GM23248 (cell line): ENCODE results near the gene CTTNBP2. TPM values are rescaled to one million over a fixed set of nuclear protein-coding genes. Genes with fewer than 3 reads are reported as not detected.

Experiments used
- DNase-seq: peaks from one replicate; pipeline ENCODE4 v3.0.0-alpha.2; 2015
- H2AFZ ChIP-seq: fragments of 200-600 bp; sonication (generic); 2 replicates; pipeline ENCODE4 v1.6.1; 2016; ENCODE audit warnings: antibody characterized with exemption
- H3F3A ChIP-seq: fragments of 200-600 bp; sonication (generic); 2 replicates; pipeline ENCODE4 v1.6.1; 2016; ENCODE audit warnings: mild to moderate bottlenecking, antibody characterized with exemption, mixed run types; ENCODE audit not compliant: insufficient read depth
- H3K27ac ChIP-seq: fragments of 200-600 bp; sonication (generic); 2 replicates; pipeline ENCODE4 v1.5.1; 2016; ENCODE audit warnings: mild to moderate bottlenecking
- H3K27me3 ChIP-seq: fragments of 200-600 bp; sonication (generic); replicated peaks from 2 replicates; pipeline ENCODE4 v1.6.1; 2016; ENCODE audit warnings: mild to moderate bottlenecking; ENCODE audit not compliant: insufficient read depth
- H3K36me3 ChIP-seq: fragments of 200-600 bp; sonication (generic); 2 replicates; pipeline ENCODE4 v1.6.1; 2016; ENCODE audit warnings: low read depth, mild to moderate bottlenecking
- H3K4me1 ChIP-seq: fragments of 200-600 bp; sonication (generic); 2 replicates; pipeline ENCODE4 v1.6.1; 2016; ENCODE audit warnings: mild to moderate bottlenecking; ENCODE audit not compliant: insufficient read depth
- H3K4me2 ChIP-seq: fragments of 200-600 bp; sonication (generic); one replicate; pipeline ENCODE4 v1.6.1; 2016; ENCODE audit warnings: mild to moderate bottlenecking; ENCODE audit not compliant: unreplicated experiment
- H3K4me3 ChIP-seq: fragments of 200-600 bp; sonication (generic); 2 replicates; pipeline ENCODE4 v1.5.1; 2016; ENCODE audit warnings: mild to moderate bottlenecking
- H3K79me2 ChIP-seq: fragments of 200-600 bp; sonication (generic); 2 replicates; pipeline ENCODE4 v1.6.1; 2016; ENCODE audit warnings: mild to moderate bottlenecking; ENCODE audit not compliant: insufficient read depth
- H3K9ac ChIP-seq: fragments of 200-600 bp; sonication (generic); 2 replicates; pipeline ENCODE4 v1.6.1; 2016; ENCODE audit warnings: mild to moderate bottlenecking
- H3K9me2 ChIP-seq: fragments of 200-600 bp; sonication (generic); 2 replicates; pipeline ENCODE4 v1.6.1; 2016; ENCODE audit warnings: mixed run types, mild to moderate bottlenecking, moderate library complexity; ENCODE audit not compliant: insufficient read depth
- H3K9me3 ChIP-seq: fragments of 200-600 bp; sonication (generic); one replicate; pipeline ENCODE4 v1.6.1; 2017; ENCODE audit warnings: low read depth
- H4K20me1 ChIP-seq: fragments of 200-600 bp; sonication (generic); 2 replicates; pipeline ENCODE4 v1.6.0; 2016; ENCODE audit not compliant: insufficient read depth
- EZH2 ChIP-seq: fragments of 200-600 bp; sonication (generic); IDR thresholded peaks from 2 replicates; pipeline ENCODE4 v1.6.1; 2018; ENCODE audit warnings: antibody characterized with exemption, mild to moderate bottlenecking; ENCODE audit not compliant: insufficient read depth, poor library complexity, severe bottlenecking
- EZH2phosphoT487 ChIP-seq: fragments of 200-600 bp; sonication (generic); IDR thresholded peaks from 2 replicates; pipeline ENCODE4 v1.6.1; 2018; ENCODE audit warnings: antibody characterized with exemption, moderate library complexity, mild to moderate bottlenecking, low read depth; ENCODE audit not compliant: insufficient read depth
- WGBS, 2 experiments: methylation state at CpG; one replicate each; pipeline ENCODE4 v1.1.6; 2015 to 2017; ENCODE audit warnings: low lambda C conversion rate in 2 of 2, low coverage in 1 of 2; ENCODE audit errors: missing lambda C conversion rate in 2 of 2; 5-methylcytosine and 5-hydroxymethylcytosine counted together
- in situ Hi-C: fragments of 300-500 bp; cut with MboI; formaldehyde crosslinking; loops from 2 replicates; pipeline ENCODE4 v1.15.0; 2020
- polyA plus RNA-seq: library from polyadenylated mRNA; unstranded; fragments of >200 nt; fragmentation: Nextera tagmentation; extraction: Ambion mirVana; gene quantifications from 2 replicates; pipeline ENCODE4 v1.2.1, GENCODE V29; 2016
- total RNA-seq: library from RNA; depleted of rRNA; stranded (reverse); fragments of >200 nt; shearing (Covaris generic); gene quantifications from 2 replicates; pipeline ENCODE4 v1.2.3, GENCODE V29; 2014

CTTNBP2 gene
- total and polyA plus RNA-seq, 2 experiments from 2014 or later, result not detected

DNA sequence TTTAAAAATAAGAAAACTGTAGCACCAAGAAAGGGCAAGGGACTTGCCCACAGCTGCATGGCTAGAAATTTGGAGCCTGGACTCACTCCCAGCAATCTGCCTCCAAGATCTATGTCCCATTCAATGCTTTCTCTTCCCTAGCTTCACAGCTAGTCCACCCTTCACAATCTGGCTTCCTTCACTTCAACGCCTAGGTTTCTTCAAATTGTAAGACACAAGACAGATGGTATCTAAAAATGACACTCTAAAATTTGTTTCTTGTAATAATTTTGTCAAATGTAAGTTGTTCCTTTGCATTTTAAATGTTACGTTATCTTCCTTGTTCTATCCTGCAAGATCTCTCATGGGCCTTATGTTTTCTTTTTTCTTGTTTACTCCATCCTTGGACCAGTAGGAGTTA, 48.6 kb downstream of the CTTNBP2 start:
- in situ Hi-C loops, result no loop called here
- 23% methylated on average over 2 of the region's 2 CpGs for WGBS, 2 experiments
- Histone ChIP-seq H3K9me2 (no peaks in the 10 kb centered on the region), H2AFZ (no peak overlapping the region), H4K20me1 (no peaks in the 10 kb centered on the region), H3K27me3 (no peaks in the 10 kb centered on the region), H3K36me3 (no peaks in the 10 kb centered on the region), H3K27ac (no peak overlapping the region), H3K4me1 (no peaks in the 10 kb centered on the region), H3F3A (no peaks in the 10 kb centered on the region), H3K79me2 (no peaks in the 10 kb centered on the region), H3K9me3 (no peaks in the 10 kb centered on the region), H3K4me2 (no peak overlapping the region), H3K4me3 (no peak overlapping the region), H3K9ac (no peak overlapping the region)
- no peak for DNase-seq
- no peak for TF ChIP-seq EZH2phosphoT487
- no peak for TF ChIP-seq EZH2

DNA sequence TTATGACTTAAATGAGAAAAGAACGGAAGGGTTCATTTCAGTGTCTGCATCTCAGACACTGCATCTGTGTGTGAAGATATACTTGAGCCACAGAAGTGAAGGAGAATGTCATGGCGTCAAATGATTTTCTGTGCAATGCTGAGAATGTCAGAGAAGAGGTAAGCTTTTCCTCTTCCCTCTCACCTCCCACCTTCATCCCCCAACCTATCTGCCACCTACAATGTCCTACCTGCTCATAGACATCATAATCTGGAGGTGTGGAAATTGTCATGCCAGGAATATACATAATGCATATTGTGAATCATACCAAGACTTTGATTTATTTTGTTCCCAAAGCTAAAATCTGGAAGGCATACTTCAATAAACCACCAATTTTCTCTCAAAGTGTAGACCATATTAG, 53.7 kb downstream of the CTTNBP2 start:
- TF ChIP-seq EZH2phosphoT487, result no peak

DNA sequence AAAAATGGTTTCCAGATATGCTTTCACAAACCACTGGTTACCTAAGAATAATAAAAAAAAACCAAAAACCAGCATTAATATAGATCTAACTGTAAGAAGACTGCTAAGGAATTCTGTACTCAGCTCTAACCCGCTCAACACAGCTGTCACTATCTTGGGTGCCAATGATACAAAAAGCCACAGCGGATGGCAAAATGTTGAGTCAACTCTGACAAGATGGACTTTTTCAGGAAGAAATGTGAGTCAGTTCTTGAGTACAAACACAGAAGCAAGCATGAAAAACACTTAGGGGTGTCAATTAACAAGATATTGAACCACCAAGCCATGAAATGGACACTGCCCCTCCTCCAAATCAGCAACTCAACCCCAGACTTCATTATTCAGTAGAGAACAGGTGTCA, 55.0 kb downstream of the CTTNBP2 start:
- Histone ChIP-seq H3K27me3 (no peaks in the 10 kb centered on the region), H3K79me2 (no peaks in the 10 kb centered on the region), H3K4me2 (no peak overlapping the region), H3K9me2 (no peaks in the 10 kb centered on the region), H3F3A (no peaks in the 10 kb centered on the region), H3K27ac (no peak overlapping the region), H3K4me1 (no peaks in the 10 kb centered on the region), H4K20me1 (no peaks in the 10 kb centered on the region), H3K36me3 (no peaks in the 10 kb centered on the region), H3K9me3 (no peaks in the 10 kb centered on the region), H3K9ac (no peak overlapping the region), H2AFZ (no peak overlapping the region), H3K4me3 (no peak overlapping the region)
- TF ChIP-seq EZH2 (no peak), EZH2phosphoT487 (no peak)
- in situ Hi-C loops, result no loop called here
- DNase-seq, result no peak
- WGBS, 2 experiments, result 35% methylated on average over 2 of the region's 2 CpGs

More for the DNA sequence above, 53.7 kb downstream of the CTTNBP2 start:
- H3K36me3 ChIP-seq, result no peaks in the 10 kb centered on the region
- in situ Hi-C loops, result no loop called here
- H2AFZ ChIP-seq, result no peak overlapping the region
- no peak for DNase-seq
- 17 to 18% methylated on average over 2 of the region's 2 CpGs for WGBS, 2 experiments
- no peaks in the 10 kb centered on the region for H4K20me1 ChIP-seq
- no peaks in the 10 kb centered on the region for H3K9me3 ChIP-seq
- H3K9me2 ChIP-seq, result no peaks in the 10 kb centered on the region
- H3K4me1 ChIP-seq, result no peaks in the 10 kb centered on the region
- H3K27me3 ChIP-seq, result no peaks in the 10 kb centered on the region
- no peaks in the 10 kb centered on the region for H3F3A ChIP-seq
- H3K4me2 ChIP-seq, result no peak overlapping the region
- H3K9ac ChIP-seq, result no peak overlapping the region
- no peak overlapping the region for H3K27ac ChIP-seq
- H3K79me2 ChIP-seq, result no peaks in the 10 kb centered on the region
- H3K4me3 ChIP-seq, result no peak overlapping the region

GRCh38 chr7:117816727-117817126, 56.5 kb downstream of the CTTNBP2 start:
- Histone ChIP-seq H3K9me2 (no peaks in the 10 kb centered on the region), H3K79me2 (no peaks in the 10 kb centered on the region), H3K4me3 (no peak overlapping the region), H3K4me1 (no peaks in the 10 kb centered on the region), H3K27ac (no peak overlapping the region), H3K27me3 (no peaks in the 10 kb centered on the region), H3K36me3 (no peaks in the 10 kb centered on the region), H2AFZ (no peak overlapping the region), H3K9me3 (no peaks in the 10 kb centered on the region), H3K9ac (no peak overlapping the region), H4K20me1 (no peaks in the 10 kb centered on the region), H3K4me2 (no peak overlapping the region), H3F3A (no peaks in the 10 kb centered on the region)
- no peak for TF ChIP-seq EZH2phosphoT487
- TF ChIP-seq EZH2, result no peak
- no peak for DNase-seq
- in situ Hi-C loops, result no loop called here
- 22 to 24% methylated on average over 7 of the region's 7 CpGs for WGBS, 2 experiments

DNA sequence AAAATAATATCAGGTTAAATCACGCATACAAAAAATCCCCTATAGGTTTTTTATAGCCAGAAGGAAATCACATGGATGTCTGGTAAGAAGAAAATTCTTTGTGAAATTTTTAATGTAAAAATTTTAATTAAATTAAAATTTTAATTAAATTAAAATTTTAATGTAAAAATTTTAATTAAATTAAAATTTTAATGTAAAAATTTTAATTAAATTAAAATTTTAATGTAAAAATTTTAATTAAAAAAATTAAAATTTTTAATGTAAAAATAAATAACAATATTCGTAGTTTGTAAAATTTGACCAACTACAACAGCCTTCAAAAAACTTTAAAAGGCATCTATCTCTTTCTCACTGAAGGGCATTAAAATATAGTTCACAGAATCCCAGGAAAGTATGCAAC, 61.5 kb downstream of the CTTNBP2 start:
- no peaks in the 10 kb centered on the region for H4K20me1 ChIP-seq
- H3K27ac ChIP-seq, result no peak overlapping the region
- no peaks in the 10 kb centered on the region for H3K27me3 ChIP-seq
- no peaks in the 10 kb centered on the region for H3K4me1 ChIP-seq
- in situ Hi-C loops, result no loop called here
- no peaks in the 10 kb centered on the region for H3K9me3 ChIP-seq
- no peak overlapping the region for H3K4me2 ChIP-seq
- DNase-seq, result no peak
- TF ChIP-seq EZH2phosphoT487, result no peak
- TF ChIP-seq EZH2, result no peak
- 26 to 28% methylated on average over 2 of the region's 2 CpGs for WGBS, 2 experiments
- no peaks in the 10 kb centered on the region for H3F3A ChIP-seq
- no peaks in the 10 kb centered on the region for H3K36me3 ChIP-seq
- no peaks in the 10 kb centered on the region for H3K79me2 ChIP-seq
- H2AFZ ChIP-seq, result no peak overlapping the region
- H3K4me3 ChIP-seq, result no peak overlapping the region
- no peaks in the 10 kb centered on the region for H3K9me2 ChIP-seq
- H3K9ac ChIP-seq, result no peak overlapping the region
